Heart left ventricle (tissue), 13 donors: ENCODE measurements around the gene TSHZ1.

Experiments used
- CTCF ChIP-seq, 12 donors: fragments of 200-600 bp; sonication (generic) in 4 of 12; IDR thresholded peaks; one replicate each; pipeline versions ENCODE4 v1.5.0 to v1.8.0; 2018 to 2022; ENCODE audit warnings: antibody characterized with exemption in 12 of 12, mild to moderate bottlenecking in 5 of 12
- POLR2A ChIP-seq, 2 donors: fragments of 450-650 bp; IDR thresholded peaks; one replicate each; pipeline ENCODE4 v1.6.1; 2017; ENCODE audit warnings: antibody characterized with exemption in 2 of 2, mild to moderate bottlenecking in 2 of 2, moderate library complexity in 2 of 2
- donor health status: ischemic (EF 13 %, LVEDD 7.1; RV severe dilation, severe dysfunction).
- donor health status: DM: no; HTN: yes; CAD: no.
- donor health status: DM: no; HTN: no; CAD: no.
- donor health status: ischemic (EF 25% LVEDD 6.9; RV normal size, moderate dysfunction).
- donor health status: ischemic (EF 25% LVEDD 5.7; RV mildly dilated, moderate dysfunction).
- donor health status: ischemic (EF 35%, LVEDD 5.7; RV mildly dilated, moderate dysfunction).
- donor health status: nonischemic (EF 11% LVEDD 7.7; RV severe dilation, severe dysfunction).
- donor health status: DM: yes; HTN: yes; CAD: no.
- donor health status: PGD.
- donor health status: ischemic (EF 29% LVEDD 5.4; RV normal size, mild dysfunction).
- donor health status: nonischemic (EF 23%, LVEDD 6.1; RV moderate dilation, normal function).

- TF ChIP-seq CTCF (IDR thresholded peaks at IDR 0.05) = no peak
- no peak for TF ChIP-seq POLR2A (IDR thresholded peaks at IDR 0.05)
Measured at GRCh38 chr18:75212751-75213090, 2.1 kb downstream of the TSHZ1 start.
